ENCODE results near the gene CHD2.
A peak's percentile ranks its signal among the peaks of the same experiment; 100 is the strongest.
"Not testable (repeated sequence)": the region's sequence is repeated elsewhere in the genome, so short reads cannot be mapped to it uniquely, and the experiment has no call there.

The CHD2 gene

GRCh38 chr15:92899948-92900730 is at the start of gene CHD2:
TSS of gene CHD2 (plus strand) at chr15:92900324. CDS start at chr15:92901238, 914 bp downstream.
- DNase-seq (ENCODE audit: low read depth in 3 of 3), result peak in 2 of 3 experiments; percentile 45 to 52

GRCh38 chr15:92853222-92853621 is 46.9 kb upstream of the CHD2 start:
- DNase-seq (ENCODE audit: low read depth in 3 of 3), result no peak

- no peak for DNase-seq (ENCODE audit: low read depth in 3 of 3)
Observed at GRCh38 chr15:92861742-92862141, 38.4 kb upstream of the CHD2 start.

- DNase-seq (ENCODE audit: low read depth in 3 of 3), result no peak
Observed at GRCh38 chr15:92864127-92864814, 35.9 kb upstream of the CHD2 start.

- no peak for DNase-seq (ENCODE audit: low read depth in 3 of 3)
Observed at GRCh38 chr15:92869263-92869940, 30.7 kb upstream of the CHD2 start.

GRCh38 chr15:92870010-92870591 is 30.0 kb upstream of the CHD2 start:
- no peak for DNase-seq (ENCODE audit: low read depth in 3 of 3)

GRCh38 chr15:92872967-92873366 is 27.2 kb upstream of the CHD2 start:
- not testable (repeated sequence) for DNase-seq (ENCODE audit: low read depth in 3 of 3)

GRCh38 chr15:92877000-92877399 is 23.1 kb upstream of the CHD2 start:
- no peak for DNase-seq (ENCODE audit: low read depth in 3 of 3)

- no peak for DNase-seq (ENCODE audit: low read depth in 3 of 3)
Observed at GRCh38 chr15:92877416-92877815, 22.7 kb upstream of the CHD2 start.

GRCh38 chr15:92878593-92879053 is 21.5 kb upstream of the CHD2 start:
- no peak for DNase-seq (ENCODE audit: low read depth in 3 of 3)

- DNase-seq (ENCODE audit: low read depth in 3 of 3), result no peak
Observed at GRCh38 chr15:92879949-92880725, 20.0 kb upstream of the CHD2 start.

- DNase-seq (ENCODE audit: low read depth in 3 of 3), result no peak
Observed at GRCh38 chr15:92880796-92881195, 19.3 kb upstream of the CHD2 start.

- no peak for DNase-seq (ENCODE audit: low read depth in 3 of 3)
Observed at GRCh38 chr15:92881211-92881754, 18.8 kb upstream of the CHD2 start.

GRCh38 chr15:92881802-92882696 is 18.1 kb upstream of the CHD2 start:
- DNase-seq (ENCODE audit: low read depth in 3 of 3), result peak; percentile 96 to 98 (median 97)

- DNase-seq (ENCODE audit: low read depth in 3 of 3), result no peak
Observed at GRCh38 chr15:92882697-92883162, 17.4 kb upstream of the CHD2 start.

- no peak for DNase-seq (ENCODE audit: low read depth in 3 of 3)
Observed at GRCh38 chr15:92883163-92883875, 16.8 kb upstream of the CHD2 start.

- DNase-seq (ENCODE audit: low read depth in 3 of 3), result no peak
Observed at GRCh38 chr15:92883876-92884435, 16.2 kb upstream of the CHD2 start.

- no peak for DNase-seq (ENCODE audit: low read depth in 3 of 3)
Observed at GRCh38 chr15:92884436-92885223, 15.5 kb upstream of the CHD2 start.

Measured in stimulated activated CD4-positive, alpha-beta T cell treated with anti-CD3 and anti-CD28 coated beads, TNF-alpha, amount 100 ng/mL, for 24 hours (primary cell).